GM18873 (cell line): ENCODE data around the gene MCTP1.

Experiments
- ATAC-seq: cut with Tn5 transposase; IDR thresholded peaks from one replicate; pipeline ENCODE4 v1.9.1; 2021; ENCODE audit warnings: mild to moderate bottlenecking, moderate library complexity, moderate number of reproducible peaks; ENCODE audit not compliant: unreplicated experiment, low FRiP score

Gene MCTP1

GRCh38 chr5:94746731-94747124 lies 538.2 kb downstream of the MCTP1 start:
- peak; percentile 56 for ATAC-seq

DNA sequence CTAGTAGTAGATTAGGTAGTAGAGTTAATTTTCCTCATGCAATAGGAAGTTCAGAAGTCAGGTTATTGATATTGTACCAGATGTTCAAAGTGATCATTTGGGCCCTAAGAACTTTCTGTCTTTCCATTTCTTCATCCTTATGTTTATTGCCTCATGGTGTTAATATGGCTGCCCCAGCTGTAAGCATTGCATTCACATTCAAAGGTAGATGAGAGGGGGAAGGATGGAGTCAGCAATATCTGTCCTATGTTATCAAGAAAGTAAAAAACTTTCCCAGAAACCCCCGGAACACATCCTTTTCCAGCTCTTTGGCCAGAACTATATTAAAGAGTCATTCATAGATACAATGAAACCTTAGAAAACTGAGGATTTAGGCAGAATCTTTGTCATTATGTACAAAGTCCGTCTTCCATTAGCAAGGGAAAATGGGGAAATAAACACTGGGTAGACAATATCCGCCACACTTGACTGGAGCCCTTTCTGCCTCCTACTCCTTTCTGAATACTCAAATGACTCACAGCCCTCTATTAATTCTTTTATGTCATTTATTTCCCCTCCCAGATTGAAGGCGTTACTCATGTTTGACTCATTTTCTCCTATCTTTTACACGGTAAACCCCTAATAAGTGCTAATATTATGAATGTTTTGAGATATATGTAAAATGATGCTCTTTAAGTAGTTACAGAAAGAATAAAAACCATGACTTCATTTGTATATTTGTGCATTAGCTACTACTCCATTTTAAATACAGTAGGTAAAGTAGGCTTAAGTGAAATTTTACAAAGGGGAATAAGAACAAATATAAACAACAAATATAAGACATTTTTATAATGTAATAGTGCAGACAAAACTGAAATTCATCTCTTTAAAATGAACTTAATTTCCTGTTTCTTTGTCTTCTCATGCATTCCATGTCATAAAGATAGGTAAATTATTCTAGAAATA lies 538.8 kb downstream of the MCTP1 start:
- ATAC-seq = peak; percentile 85

GRCh38 chr5:94744906-94745305 lies 540.0 kb downstream of the MCTP1 start:
- ATAC-seq = no peak

- ATAC-seq = no peak
Measured at GRCh38 chr5:94742852-94743251, 542.0 kb downstream of the MCTP1 start.

DNA sequence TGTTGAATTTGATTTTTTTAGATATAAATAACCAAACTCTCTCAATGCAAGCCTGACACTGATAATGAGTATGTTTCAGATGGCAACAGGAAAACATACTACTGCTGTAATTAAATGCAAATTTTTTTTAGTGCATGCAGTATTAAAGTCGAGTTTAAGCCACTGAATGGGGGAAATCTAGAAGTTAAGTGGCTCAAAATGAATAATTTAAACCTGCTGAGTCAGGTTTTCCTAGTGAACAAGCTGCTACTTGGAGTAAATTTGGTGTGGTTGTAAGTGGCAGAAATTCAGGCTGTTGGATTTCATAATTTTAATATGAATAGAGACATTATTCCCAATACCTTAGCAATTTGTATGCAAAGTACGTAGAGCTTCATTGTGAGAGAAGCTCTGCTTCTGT lies 544.6 kb downstream of the MCTP1 start:
- ATAC-seq = no peak

DNA sequence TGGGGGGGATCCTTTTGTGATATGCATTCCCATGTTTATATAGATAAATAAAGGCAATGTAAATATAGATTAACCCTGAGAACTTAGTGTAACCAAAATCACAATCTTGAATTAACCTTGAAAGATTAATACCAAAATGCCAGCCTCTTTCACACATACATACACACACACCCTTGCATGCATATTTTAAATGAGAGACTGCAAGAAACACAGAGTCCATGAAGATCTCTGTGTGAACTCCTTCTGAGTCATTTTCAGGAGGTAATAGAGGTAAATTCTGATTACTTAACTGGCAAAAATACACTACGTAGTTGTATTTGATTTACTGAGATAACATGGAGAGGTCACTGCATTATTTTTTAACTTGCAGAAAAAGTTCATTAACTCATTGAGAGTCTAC lies 548.4 kb downstream of the MCTP1 start:
- ATAC-seq = no peak

- no peak for ATAC-seq
Measured at GRCh38 chr5:94731471-94731870, 553.4 kb downstream of the MCTP1 start.

GRCh38 chr5:94725142-94725541 lies 559.8 kb downstream of the MCTP1 start:
- ATAC-seq = no peak

DNA sequence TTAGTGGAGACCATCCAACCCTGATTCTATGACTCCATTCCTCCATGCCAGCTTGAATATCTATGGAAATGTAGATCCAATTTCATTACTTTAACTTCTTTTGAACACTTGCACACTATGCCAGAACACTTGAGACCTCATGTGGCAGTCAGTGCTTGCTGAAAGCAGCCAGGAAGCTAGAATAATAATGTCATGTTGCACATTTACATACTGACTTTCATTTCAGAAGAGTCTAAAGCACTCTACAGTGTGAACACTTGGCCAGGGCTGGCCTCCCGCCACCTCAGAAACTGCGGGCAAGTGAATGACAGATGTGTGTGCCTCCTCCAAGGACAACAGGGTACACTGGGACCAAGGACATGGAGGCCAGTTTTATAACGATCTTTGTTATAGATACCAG lies 569.1 kb downstream of the MCTP1 start:
- no peak for ATAC-seq

- ATAC-seq = no peak
Measured at GRCh38 chr5:94711785-94712184, 573.1 kb downstream of the MCTP1 start.

GRCh38 chr5:94709277-94709676 lies 575.6 kb downstream of the MCTP1 start:
- no peak for ATAC-seq

- ATAC-seq = no peak
Measured at GRCh38 chr5:94707359-94707758, 577.5 kb downstream of the MCTP1 start.

GRCh38 chr5:94705427-94705826 lies 579.5 kb downstream of the MCTP1 start:
- no peak for ATAC-seq

DNA sequence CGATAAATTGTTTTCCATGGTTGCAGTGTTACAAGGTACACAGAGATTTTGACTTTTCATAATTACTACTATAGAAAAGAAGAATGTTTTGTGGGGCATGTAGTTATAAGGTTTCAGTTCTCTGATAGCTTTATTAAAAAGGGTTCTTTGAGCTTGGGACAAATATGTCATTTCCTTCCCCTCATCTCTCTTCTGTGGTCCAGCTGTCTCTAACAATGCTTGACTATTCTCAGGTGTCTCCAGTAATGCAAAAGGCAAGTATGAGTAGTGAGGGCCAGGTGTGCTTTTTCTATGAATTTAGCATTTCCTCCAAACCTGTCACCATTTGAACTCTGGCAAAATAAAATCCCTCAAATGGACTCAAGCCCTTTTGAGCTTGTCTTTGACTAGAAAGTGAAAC lies 582.2 kb downstream of the MCTP1 start:
- peak; percentile 37 for ATAC-seq

- ATAC-seq = peak; percentile 84
Measured at GRCh38 chr5:94700592-94700991, 584.3 kb downstream of the MCTP1 start.

DNA sequence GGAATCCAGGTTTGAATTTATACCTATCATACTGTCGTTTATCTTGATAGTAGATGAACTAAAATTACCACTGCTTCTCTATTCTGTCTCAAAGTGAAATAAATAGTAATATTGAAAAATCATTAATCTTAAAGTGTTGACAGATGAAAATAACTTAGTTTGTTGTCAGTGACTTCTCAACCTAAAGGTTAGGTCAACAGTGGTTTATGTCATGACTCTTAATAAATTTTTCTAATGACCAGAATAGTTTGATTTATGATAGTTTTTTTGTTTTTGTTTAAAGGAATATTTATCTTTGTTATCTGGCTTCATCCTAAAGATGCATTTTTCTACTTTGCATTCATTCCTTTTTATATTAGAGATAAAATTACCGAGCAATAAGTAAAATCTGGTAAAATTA lies 585.3 kb downstream of the MCTP1 start:
- ATAC-seq = no peak

GRCh38 chr5:94698197-94698596 lies 586.7 kb downstream of the MCTP1 start:
- ATAC-seq = no peak

DNA sequence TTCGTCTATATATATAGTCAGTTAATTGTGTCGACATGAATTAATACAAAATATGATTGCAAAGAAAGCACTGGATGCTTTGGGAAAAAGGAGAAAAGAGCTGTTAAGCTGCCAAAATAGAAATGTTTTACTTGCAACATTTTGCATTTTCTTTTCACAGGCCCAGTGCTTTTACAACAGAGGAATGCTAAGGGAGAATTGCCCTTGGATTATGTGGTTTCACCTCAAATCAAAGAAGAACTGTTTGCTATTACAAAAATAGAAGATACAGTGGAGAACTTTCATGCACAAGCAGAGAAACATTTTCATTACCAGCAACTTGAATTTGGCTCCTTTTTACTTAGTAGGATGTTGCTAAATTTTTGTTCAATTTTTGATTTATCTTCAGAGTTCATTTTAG lies 590.2 kb downstream of the MCTP1 start:
- ATAC-seq = no peak

GRCh38 chr5:94693845-94694370 lies 591.0 kb downstream of the MCTP1 start:
- no peak for ATAC-seq

DNA sequence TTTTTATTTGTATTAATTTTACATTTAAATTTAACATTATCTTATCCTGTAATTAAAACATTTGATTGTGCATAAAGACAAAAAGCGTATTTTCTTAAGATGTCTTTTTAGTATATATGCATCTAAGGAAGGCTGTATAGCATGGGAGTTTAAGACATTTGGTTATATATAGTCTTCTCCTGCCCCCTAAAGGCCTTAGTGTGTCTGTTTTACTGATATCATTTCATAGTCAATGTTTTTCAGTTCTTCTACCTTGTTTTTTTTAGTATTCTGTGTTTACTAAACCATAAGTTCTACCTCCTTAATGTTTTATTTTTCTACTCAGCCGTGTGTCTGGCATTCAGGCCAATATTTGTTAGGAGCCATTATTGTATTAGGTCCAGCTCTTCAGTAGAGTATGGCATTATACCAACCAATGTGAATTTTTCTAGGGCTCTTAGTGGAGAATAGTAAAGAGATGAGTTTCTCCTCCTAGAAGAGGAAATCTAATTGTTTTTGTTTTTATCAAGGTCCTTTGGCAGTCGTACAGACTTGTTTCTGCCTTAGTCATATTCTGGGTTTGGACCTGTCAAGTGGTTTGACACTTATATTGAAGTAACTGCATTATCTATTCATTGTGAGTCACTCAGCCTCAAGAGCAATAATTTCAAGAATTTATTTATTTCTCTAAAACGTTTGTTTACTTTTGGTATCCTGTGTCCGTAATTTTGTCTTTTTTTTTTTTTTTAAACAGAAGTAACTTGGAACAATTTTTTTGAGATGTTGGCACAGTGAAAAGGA lies 591.7 kb downstream of the MCTP1 start:
- peak; percentile 66 for ATAC-seq

- no peak for ATAC-seq
Measured at GRCh38 chr5:94692581-94692980, 592.3 kb downstream of the MCTP1 start.
